ENCODE measurements around the gene IL12A.

The IL12A gene

DNA sequence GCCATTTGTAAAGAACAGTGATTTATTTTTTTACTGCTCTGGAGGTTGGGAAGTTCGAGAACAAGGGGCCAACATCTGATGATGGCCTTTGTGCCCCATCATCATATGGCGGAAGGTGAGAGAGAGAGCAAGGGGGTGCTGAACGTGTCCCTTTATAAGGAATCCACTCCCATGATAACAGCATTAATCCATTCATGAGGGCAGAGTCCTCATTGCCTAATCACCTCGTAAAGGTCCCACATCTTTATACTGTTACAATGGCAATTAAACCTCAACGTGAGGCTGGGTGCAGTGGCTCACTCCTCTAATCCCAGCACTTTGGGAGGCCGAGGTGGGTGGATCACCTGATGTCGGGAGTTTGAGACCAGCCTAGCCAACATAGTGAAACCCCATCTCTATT is 8.3 kb downstream of the IL12A start:
- TF ChIP-seq, protein P1, sequence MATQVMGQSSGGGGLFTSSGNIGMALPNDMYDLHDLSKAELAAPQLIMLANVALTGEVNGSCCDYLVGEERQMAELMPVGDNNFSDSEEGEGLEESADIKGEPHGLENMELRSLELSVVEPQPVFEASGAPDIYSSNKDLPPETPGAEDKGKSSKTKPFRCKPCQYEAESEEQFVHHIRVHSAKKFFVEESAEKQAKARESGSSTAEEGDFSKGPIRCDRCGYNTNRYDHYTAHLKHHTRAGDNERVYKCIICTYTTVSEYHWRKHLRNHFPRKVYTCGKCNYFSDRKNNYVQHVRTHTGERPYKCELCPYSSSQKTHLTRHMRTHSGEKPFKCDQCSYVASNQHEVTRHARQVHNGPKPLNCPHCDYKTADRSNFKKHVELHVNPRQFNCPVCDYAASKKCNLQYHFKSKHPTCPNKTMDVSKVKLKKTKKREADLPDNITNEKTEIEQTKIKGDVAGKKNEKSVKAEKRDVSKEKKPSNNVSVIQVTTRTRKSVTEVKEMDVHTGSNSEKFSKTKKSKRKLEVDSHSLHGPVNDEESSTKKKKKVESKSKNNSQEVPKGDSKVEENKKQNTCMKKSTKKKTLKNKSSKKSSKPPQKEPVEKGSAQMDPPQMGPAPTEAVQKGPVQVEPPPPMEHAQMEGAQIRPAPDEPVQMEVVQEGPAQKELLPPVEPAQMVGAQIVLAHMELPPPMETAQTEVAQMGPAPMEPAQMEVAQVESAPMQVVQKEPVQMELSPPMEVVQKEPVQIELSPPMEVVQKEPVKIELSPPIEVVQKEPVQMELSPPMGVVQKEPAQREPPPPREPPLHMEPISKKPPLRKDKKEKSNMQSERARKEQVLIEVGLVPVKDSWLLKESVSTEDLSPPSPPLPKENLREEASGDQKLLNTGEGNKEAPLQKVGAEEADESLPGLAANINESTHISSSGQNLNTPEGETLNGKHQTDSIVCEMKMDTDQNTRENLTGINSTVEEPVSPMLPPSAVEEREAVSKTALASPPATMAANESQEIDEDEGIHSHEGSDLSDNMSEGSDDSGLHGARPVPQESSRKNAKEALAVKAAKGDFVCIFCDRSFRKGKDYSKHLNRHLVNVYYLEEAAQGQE (IDR thresholded peaks at IDR 0.05; ENCODE audit: insufficient read depth in 1 of 2, low read depth in 2 of 2, low read length in 2 of 2): no peak
- TF ChIP-seq POLR2AphosphoS5 (IDR thresholded peaks at IDR 0.05; ENCODE audit: low read depth, low read length) (no peak), TAF1 (IDR thresholded peaks at IDR 0.05; ENCODE audit: borderline replicate concordance, insufficient read depth, low read length) (no peak), SIN3A (IDR thresholded peaks at IDR 0.05; ENCODE audit: borderline replicate concordance, insufficient read depth, low read length) (no peak), FOXP2 (optimal IDR thresholded peaks at IDR 0.05; ENCODE audit: borderline replicate concordance, extremely low read depth, extremely low read length, insufficient read depth) (no peak)

DNA sequence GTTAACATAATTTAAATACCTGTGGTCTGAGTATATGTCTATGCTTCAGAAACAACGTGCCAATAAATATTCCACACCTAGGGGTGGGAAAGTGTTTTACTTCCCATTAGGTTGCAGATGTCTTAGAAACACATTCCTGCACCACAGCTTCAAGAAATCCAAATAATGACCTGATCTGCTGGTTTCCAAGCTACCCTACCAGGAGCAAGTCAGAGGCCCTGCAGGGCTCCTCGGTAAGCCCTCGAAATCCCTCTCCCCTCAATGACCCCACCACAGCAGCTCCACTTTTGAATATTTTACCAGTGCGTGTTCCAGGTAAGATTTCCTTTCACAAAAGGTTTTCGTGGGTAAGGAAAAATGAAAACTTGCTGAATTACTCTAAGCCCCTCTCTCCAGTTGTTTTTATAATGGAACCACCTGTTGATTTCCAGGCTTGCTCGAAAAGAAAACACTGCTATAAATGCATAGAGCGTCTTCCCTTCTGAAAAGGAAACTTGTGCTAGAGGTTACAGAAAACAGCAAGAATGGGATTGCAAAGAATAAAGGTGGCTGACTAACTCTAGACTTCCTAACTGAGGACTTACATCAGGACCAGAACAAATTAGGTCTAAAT is 12.6 kb downstream of the IL12A start:
- TF ChIP-seq SIN3A (IDR thresholded peaks at IDR 0.05; ENCODE audit: borderline replicate concordance, insufficient read depth, low read length) (no peak), FOXP2 (optimal IDR thresholded peaks at IDR 0.05; ENCODE audit: borderline replicate concordance, extremely low read depth, extremely low read length, insufficient read depth) (no peak), TAF1 (IDR thresholded peaks at IDR 0.05; ENCODE audit: borderline replicate concordance, insufficient read depth, low read length) (no peak), POLR2AphosphoS5 (IDR thresholded peaks at IDR 0.05; ENCODE audit: low read depth, low read length) (no peak)
- TF ChIP-seq, protein P1 (IDR thresholded peaks at IDR 0.05; ENCODE audit: insufficient read depth in 1 of 2, low read depth in 2 of 2, low read length in 2 of 2): no peak

GRCh38 chr3:160001850-160002623 is 13.4 kb downstream of the IL12A start:
- TF ChIP-seq, protein P1 (IDR thresholded peaks at IDR 0.05; ENCODE audit: insufficient read depth in 1 of 2, low read depth in 2 of 2, low read length in 2 of 2): no peak
- no peak for TF ChIP-seq SIN3A (IDR thresholded peaks at IDR 0.05; ENCODE audit: borderline replicate concordance, insufficient read depth, low read length)
- TF ChIP-seq POLR2AphosphoS5 (IDR thresholded peaks at IDR 0.05; ENCODE audit: low read depth, low read length): no peak
- no peak for TF ChIP-seq TAF1 (IDR thresholded peaks at IDR 0.05; ENCODE audit: borderline replicate concordance, insufficient read depth, low read length)

DNA sequence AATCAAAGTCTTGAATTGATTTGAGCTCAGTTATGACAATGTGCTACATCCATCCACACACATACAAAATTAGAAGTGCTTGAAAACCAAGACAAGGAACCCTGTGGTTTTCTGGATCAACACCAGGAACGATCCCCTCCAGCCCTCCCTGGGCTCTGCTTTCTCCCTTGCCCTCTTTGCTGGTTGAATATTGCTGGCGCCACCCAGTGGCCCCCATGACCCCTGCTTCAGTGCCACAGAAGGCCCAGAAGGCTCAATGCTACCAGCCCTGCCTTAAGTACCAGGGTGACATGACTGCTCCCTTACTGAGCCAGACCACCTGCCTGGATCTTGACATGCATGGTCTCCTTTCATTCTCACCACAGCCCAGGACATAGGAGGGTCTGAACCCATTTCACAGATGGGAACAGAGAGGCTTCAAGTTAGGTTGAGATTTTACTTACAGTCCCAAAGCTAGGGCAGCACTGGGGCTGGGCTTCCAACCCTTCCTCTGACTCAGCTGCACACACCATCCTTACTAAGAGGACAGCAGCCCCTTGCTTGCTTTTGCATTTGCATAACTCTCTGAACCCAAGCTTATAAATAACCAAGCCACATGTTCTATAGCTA is 15.0 kb downstream of the IL12A start:
- TF ChIP-seq SIN3A (IDR thresholded peaks at IDR 0.05; ENCODE audit: borderline replicate concordance, insufficient read depth, low read length) (no peak), FOXP2 (optimal IDR thresholded peaks at IDR 0.05; ENCODE audit: borderline replicate concordance, extremely low read depth, extremely low read length, insufficient read depth) (no peak), POLR2AphosphoS5 (IDR thresholded peaks at IDR 0.05; ENCODE audit: low read depth, low read length) (no peak), TAF1 (IDR thresholded peaks at IDR 0.05; ENCODE audit: borderline replicate concordance, insufficient read depth, low read length) (no peak)
- TF ChIP-seq, protein P1 (IDR thresholded peaks at IDR 0.05; ENCODE audit: insufficient read depth in 1 of 2, low read depth in 2 of 2, low read length in 2 of 2): no peak

Data from PFSK-1 (cell line).